Mucosa of rectum (tissue), 2 donors: ENCODE measurements around the gene ENPP7.

Experiments
- H3K27ac ChIP-seq, 2 donors: one replicate each; pipeline ENCODE4 v1.7.0; 2013; ENCODE audit warnings: inconsistent platforms in 2 of 2, low read depth in 2 of 2, low read length in 2 of 2
- H3K27me3 ChIP-seq, 2 donors: one replicate each; pipeline ENCODE4 v1.7.0; 2013; ENCODE audit warnings: low read length in 2 of 2; ENCODE audit not compliant: control insufficient read depth in 2 of 2, insufficient read depth in 2 of 2
- H3K36me3 ChIP-seq, 2 donors: one replicate each; pipeline ENCODE4 v1.7.0; 2013; ENCODE audit warnings: low read length in 2 of 2; ENCODE audit not compliant: control insufficient read depth in 2 of 2, insufficient read depth in 2 of 2
- H3K4me1 ChIP-seq, 2 donors: one replicate each; pipeline ENCODE4 v1.7.0; 2013; ENCODE audit warnings: low read length in 2 of 2, mild to moderate bottlenecking in 1 of 2; ENCODE audit not compliant: control insufficient read depth in 2 of 2, insufficient read depth in 2 of 2
- H3K4me3 ChIP-seq, 2 donors: one replicate each; pipeline ENCODE4 v1.7.0; 2013; ENCODE audit warnings: low read length in 2 of 2
- H3K9ac ChIP-seq, 2 donors: one replicate each; pipeline ENCODE4 v1.7.0; 2013; ENCODE audit warnings: low read length in 2 of 2, low read depth in 1 of 2, mild to moderate bottlenecking in 1 of 2
- H3K9me3 ChIP-seq, 2 donors: one replicate each; pipeline ENCODE4 v1.7.0; 2013; ENCODE audit warnings: low read length in 2 of 2; ENCODE audit not compliant: control insufficient read depth in 2 of 2
- donor health status: healthy.
- donor health status: Normal muscosa, but diverticular disease.

The ENPP7 gene

GRCh38 chr17:79784353-79785016 is 53.7 kb downstream of the ENPP7 start:
- Histone ChIP-seq H3K27me3 (peaks cover 36 to 55% of the 10 kb centered on the region in 2 donors), H3K27ac (no peak overlapping the region), H3K9ac (no peak overlapping the region), H3K4me3 (no peak overlapping the region), H3K9me3 (no peaks in the 10 kb centered on the region), H3K4me1 (no peaks in the 10 kb centered on the region), H3K36me3 (no peaks in the 10 kb centered on the region)

- H3K36me3 ChIP-seq = no peaks in the 10 kb centered on the region
- H3K9ac ChIP-seq = no peak overlapping the region
- H3K4me3 ChIP-seq = no peak overlapping the region
- peaks cover 35 to 55% of the 10 kb centered on the region in 2 donors for H3K27me3 ChIP-seq
- H3K27ac ChIP-seq = no peak overlapping the region
- peaks cover 4% of the 10 kb centered on the region in 2 donors for H3K4me1 ChIP-seq
- no peaks in the 10 kb centered on the region for H3K9me3 ChIP-seq
These were observed 54.5 kb downstream of the ENPP7 start for GRCh38 chr17:79785017-79785899.

- Histone ChIP-seq H3K9me3 (no peaks in the 10 kb centered on the region), H3K27ac (no peak overlapping the region), H3K9ac (no peak overlapping the region), H3K27me3 (peaks cover 42 to 57% of the 10 kb centered on the region in 2 donors), H3K4me3 (no peak overlapping the region), H3K36me3 (no peaks in the 10 kb centered on the region), H3K4me1 (peaks cover 4 to 5% of the 10 kb centered on the region in 2 donors)
These were observed 55.4 kb downstream of the ENPP7 start for GRCh38 chr17:79785900-79786810.

GRCh38 chr17:79786930-79787643 is 56.3 kb downstream of the ENPP7 start:
- Histone ChIP-seq H3K4me1 (peaks cover 4 to 5% of the 10 kb centered on the region in 2 donors), H3K9ac (no peak overlapping the region), H3K36me3 (no peaks in the 10 kb centered on the region), H3K27ac (no peak overlapping the region), H3K27me3 (peaks cover 49 to 58% of the 10 kb centered on the region in 2 donors), H3K9me3 (no peaks in the 10 kb centered on the region), H3K4me3 (no peak overlapping the region)

DNA sequence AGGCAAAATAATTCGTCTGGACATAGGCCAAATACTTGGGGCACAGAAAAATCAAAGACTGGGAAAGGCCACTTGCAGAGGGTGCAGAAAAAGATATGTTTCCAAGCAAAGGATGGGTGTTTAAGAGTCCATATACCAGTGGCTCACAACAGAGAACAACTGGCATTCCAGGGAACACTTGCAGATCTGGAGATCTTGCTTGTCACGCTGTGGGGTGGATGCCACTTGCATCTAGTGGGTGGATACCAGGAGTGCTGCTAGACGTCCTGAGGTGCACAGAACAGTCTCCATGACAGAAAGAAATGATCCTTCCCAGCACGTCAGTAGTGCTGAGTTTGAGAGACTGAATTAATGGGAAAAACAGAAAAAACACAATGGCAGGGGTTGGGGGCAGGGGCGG is 57.7 kb downstream of the ENPP7 start:
- Histone ChIP-seq H3K27ac (no peak overlapping the region), H3K4me3 (no peak overlapping the region), H3K9ac (no peak overlapping the region), H3K4me1 (peaks cover 7 to 10% of the 10 kb centered on the region in 2 donors), H3K27me3 (peaks cover 45 to 62% of the 10 kb centered on the region in 2 donors), H3K9me3 (no peaks in the 10 kb centered on the region), H3K36me3 (no peaks in the 10 kb centered on the region)

DNA sequence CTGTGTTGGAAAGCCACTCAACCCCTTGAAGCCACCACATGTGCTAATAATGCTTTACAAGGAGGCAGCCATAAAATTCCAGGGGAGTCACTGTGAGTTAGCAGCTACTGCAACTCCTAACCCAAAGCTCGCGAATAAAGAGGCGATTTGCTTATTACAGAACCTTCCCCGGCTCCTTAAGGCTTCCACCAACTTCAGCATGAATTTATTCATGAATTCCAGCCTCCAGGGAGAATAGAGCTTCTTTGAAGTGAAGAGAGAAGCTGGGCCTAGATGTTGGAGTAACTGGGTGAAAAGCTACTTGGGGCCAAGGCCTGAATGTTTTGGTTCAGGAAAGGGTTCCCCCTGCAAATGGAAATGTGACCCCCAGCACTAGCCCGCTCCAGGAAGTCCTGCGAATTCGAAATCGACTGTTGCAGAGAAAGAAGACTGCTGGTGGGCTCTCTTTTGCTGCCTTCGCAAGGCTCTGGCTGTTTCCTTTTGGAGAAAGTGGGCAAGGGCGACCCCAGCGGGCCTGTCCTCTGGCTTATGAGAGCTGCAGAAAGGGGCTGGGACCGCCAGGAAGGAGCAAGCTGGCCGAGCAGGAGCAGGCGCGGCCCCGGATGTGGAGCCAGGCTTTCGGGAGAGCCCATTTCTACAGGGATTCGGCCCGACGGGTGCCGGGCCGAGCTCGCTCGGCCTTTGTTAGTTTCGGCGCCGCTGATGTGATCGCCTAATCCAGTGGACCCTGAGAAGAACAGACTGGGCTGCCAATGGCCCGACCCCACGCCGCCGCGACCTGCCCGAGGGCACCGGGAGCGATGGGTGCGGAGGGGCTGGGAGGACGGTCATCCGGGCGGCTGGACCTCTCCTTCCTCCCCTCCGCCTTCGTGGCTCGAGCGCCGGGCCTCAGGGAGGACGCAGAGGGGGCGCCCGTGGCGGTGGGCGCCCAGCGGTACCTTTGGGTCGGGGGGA is 58.5 kb downstream of the ENPP7 start:
- H3K27me3 ChIP-seq = peaks cover 48 to 67% of the 10 kb centered on the region in 2 donors
- H3K4me1 ChIP-seq = peaks cover 10 to 11% of the 10 kb centered on the region in 2 donors
- no peak overlapping the region for H3K27ac ChIP-seq
- H3K9ac ChIP-seq = no peak overlapping the region
- H3K4me3 ChIP-seq = no peak overlapping the region
- H3K9me3 ChIP-seq = no peaks in the 10 kb centered on the region
- H3K36me3 ChIP-seq = no peaks in the 10 kb centered on the region

DNA sequence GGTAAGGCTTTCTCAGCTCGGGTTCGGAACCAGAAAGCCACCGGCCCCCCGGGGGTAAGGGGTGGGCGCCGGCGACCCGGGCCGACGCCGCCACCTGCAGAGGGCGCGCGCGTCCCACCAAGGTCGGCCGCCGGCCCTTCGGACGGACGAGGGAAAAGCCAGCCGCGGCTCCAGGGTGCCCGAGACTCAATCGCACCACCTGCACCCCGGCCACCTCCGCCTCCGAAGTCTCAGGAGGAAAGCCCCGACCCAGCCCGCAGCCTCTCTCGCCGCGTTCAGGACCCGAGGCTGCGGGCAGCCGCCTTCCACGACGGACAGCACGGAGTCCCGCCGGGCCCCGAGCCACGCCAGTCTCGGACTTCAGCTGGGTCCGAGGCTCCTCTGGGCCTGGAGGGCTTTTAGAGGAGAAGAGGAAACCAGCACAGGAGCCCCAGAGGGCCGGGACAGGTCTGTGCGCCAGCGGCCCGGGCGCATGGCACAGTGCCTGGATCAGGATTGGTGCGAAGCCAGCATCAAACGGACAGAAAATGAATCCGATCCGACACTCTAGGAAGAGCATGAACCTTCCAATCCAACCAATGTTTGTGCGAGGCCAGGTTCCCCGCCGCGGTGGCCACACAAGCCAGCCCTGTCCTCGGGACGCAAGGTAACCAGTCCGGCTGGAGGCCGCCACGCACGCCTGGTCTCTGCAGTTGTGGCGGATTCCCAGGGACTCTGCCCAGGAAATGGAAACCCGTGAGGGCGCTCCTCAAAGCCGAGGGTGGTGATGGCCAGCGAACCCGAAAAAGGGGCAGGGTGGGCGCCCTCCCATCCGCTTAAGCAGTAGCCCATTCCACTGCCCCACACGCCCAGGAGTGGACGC is 59.4 kb downstream of the ENPP7 start:
- Histone ChIP-seq H3K4me3 (no peak overlapping the region), H3K27ac (no peak overlapping the region), H3K36me3 (no peaks in the 10 kb centered on the region), H3K27me3 (peaks cover 48 to 67% of the 10 kb centered on the region in 2 donors), H3K9ac (no peak overlapping the region), H3K4me1 (peaks cover 10 to 11% of the 10 kb centered on the region in 2 donors), H3K9me3 (no peaks in the 10 kb centered on the region)
